H1 (cell line): ENCODE measurements around the gene SYTL5. TPM values are rescaled to one million over a fixed set of nuclear protein-coding genes. Genes with fewer than 3 reads are reported as not detected.

Source experiments
- CTCF ChIA-PET: fragments of 300-600 bp; sonication (Branson Sonifier 250); formaldehyde crosslinking; loops from one replicate; lab custom pipeline; 2021; ENCODE audit not compliant: partially characterized antibody; lab: Charles Lee
- POLR2A ChIA-PET: fragments of 300-600 bp; sonication (Branson Sonifier 250); formaldehyde crosslinking; loops from one replicate; lab custom pipeline; 2021; ENCODE audit warnings: inconsistent platforms; ENCODE audit not compliant: partially characterized antibody; lab: Charles Lee
- DNase-seq, 2 experiments: peaks; one replicate each; pipeline versions ENCODE4 v3.0.0 to v3.0.0-alpha.2; 2010 to 2022; ENCODE audit warnings: low spot score in 2 of 2, low read depth in 1 of 2, mixed read lengths in 1 of 2
- FAIRE-seq: peaks from 2 replicates; lab custom pipeline; 2011; peaks lifted over from hg19 to GRCh38; lab: Jason Lieb, UNC
- H2AFZ ChIP-seq: 2 replicates; pipeline ENCODE4 v1.8.1; 2012; ENCODE audit warnings: low read length, inconsistent platforms
- H2AK5ac ChIP-seq: 2 replicates; pipeline ENCODE4 v1.6.1; 2013; ENCODE audit warnings: low read depth, low read length
- H2BK120ac ChIP-seq: replicated peaks from 2 replicates; pipeline ENCODE3; 2013; ENCODE audit warnings: low read depth, low read length, inconsistent platforms
- H2BK12ac ChIP-seq: 2 replicates; pipeline ENCODE4 v1.6.1; 2013; ENCODE audit warnings: low read depth, low read length
- H2BK15ac ChIP-seq: 2 replicates; pipeline ENCODE4 v1.6.1; 2013; ENCODE audit warnings: low read length
- H2BK20ac ChIP-seq: 2 replicates; pipeline ENCODE4 v1.6.1; 2013; ENCODE audit warnings: low read length
- H2BK5ac ChIP-seq: 2 replicates; pipeline ENCODE4 v1.6.1; 2013; ENCODE audit warnings: low read depth, low read length
- H3K14ac ChIP-seq: 2 replicates; pipeline ENCODE4 v1.6.1; 2013; ENCODE audit warnings: inconsistent platforms; ENCODE audit not compliant: insufficient read length
- H3K18ac ChIP-seq: 2 replicates; pipeline ENCODE4 v1.6.1; 2013; ENCODE audit warnings: low read length; ENCODE audit errors: extremely low read depth
- H3K23ac ChIP-seq: 2 replicates; pipeline ENCODE4 v1.6.1; 2013; ENCODE audit warnings: inconsistent platforms; ENCODE audit not compliant: insufficient read length
- H3K23me2 ChIP-seq: 2 replicates; pipeline ENCODE4 v1.6.1; 2013; ENCODE audit warnings: low read depth, low read length
- H3K27ac ChIP-seq: 2 replicates; pipeline ENCODE4 v1.6.1; 2011; ENCODE audit warnings: low read depth, low read length, inconsistent platforms
- H3K27me3 ChIP-seq, 4 experiments: replicated peaks in 1 of 4; 1 replicate in 1 of 4; 2 replicates in 3 of 4; pipeline versions ENCODE4 v1.6.1 to v1.8.1; 2011 to 2013; ENCODE audit warnings: low read length in 3 of 4, mild to moderate bottlenecking in 3 of 4, inconsistent platforms in 2 of 4, mixed read lengths in 2 of 4, moderate library complexity in 1 of 4; ENCODE audit not compliant: control insufficient read depth in 3 of 4, insufficient read depth in 3 of 4; ENCODE audit errors: extremely low read depth in 1 of 4
- H3K36me3 ChIP-seq, 4 experiments: 2 replicates each; pipeline versions ENCODE4 v1.6.1 to v1.8.1; 2011 to 2013; ENCODE audit warnings: mild to moderate bottlenecking in 4 of 4, low read length in 3 of 4, moderate library complexity in 2 of 4, control low read depth in 1 of 4, inconsistent platforms in 1 of 4; ENCODE audit not compliant: insufficient read depth in 4 of 4, control insufficient read depth in 2 of 4
- H3K4ac ChIP-seq: replicated peaks from 2 replicates; pipeline ENCODE3; 2013; ENCODE audit warnings: low read length, low read depth, mixed read lengths, inconsistent platforms; ENCODE audit not compliant: insufficient read length
- H3K4me1 ChIP-seq, 4 experiments: replicated peaks in 1 of 4; 1 replicate in 1 of 4; 2 replicates in 3 of 4; pipeline versions ENCODE4 v1.6.1 to v1.8.1; 2011 to 2013; ENCODE audit warnings: low read length in 3 of 4, inconsistent platforms in 2 of 4, mixed read lengths in 1 of 4; ENCODE audit not compliant: insufficient read depth in 4 of 4, control insufficient read depth in 3 of 4
- H3K4me2 ChIP-seq, 2 experiments: 2 replicates each; pipeline versions ENCODE4 v1.6.1 to v1.8.1; 2011 to 2013; ENCODE audit warnings: low read depth in 2 of 2, low read length in 2 of 2, control low read depth in 1 of 2, inconsistent platforms in 1 of 2, mild to moderate bottlenecking in 1 of 2; ENCODE audit not compliant: insufficient read depth in 1 of 2
- H3K4me3 ChIP-seq, 4 experiments: fragments of 200-600, 300-600 bp in 1 of 4; sonication (generic), shearing (Covaris generic), sonication (Bioruptor Twin) in 1 of 4; 2 replicates each; pipeline versions ENCODE4 v1.5.1 to v1.8.1; 2011 to 2016; ENCODE audit warnings: low read length in 4 of 4, low read depth in 3 of 4, control low read depth in 2 of 4, inconsistent platforms in 2 of 4, mild to moderate bottlenecking in 2 of 4, mixed read lengths in 1 of 4, moderate library complexity in 1 of 4; ENCODE audit not compliant: insufficient read depth in 2 of 4; ENCODE audit errors: extremely low read depth in 1 of 4
- H3K56ac ChIP-seq: replicated peaks from 2 replicates; pipeline ENCODE3; 2013; ENCODE audit warnings: low read depth, mild to moderate bottlenecking, mixed read lengths, low read length, inconsistent platforms; ENCODE audit not compliant: insufficient read length
- H3K79me1 ChIP-seq: 2 replicates; pipeline ENCODE4 v1.6.1; 2013; ENCODE audit warnings: low read depth, low read length, control low read depth
- H3K79me2 ChIP-seq, 2 experiments: 2 replicates each; pipeline versions ENCODE4 v1.6.1 to v1.8.1; 2012 to 2013; ENCODE audit warnings: low read length in 2 of 2, mild to moderate bottlenecking in 2 of 2, inconsistent platforms in 1 of 2; ENCODE audit not compliant: insufficient read depth in 2 of 2, control insufficient read depth in 1 of 2
- H3K9ac ChIP-seq, 4 experiments: replicated peaks in 1 of 4; 1 replicate in 1 of 4; 2 replicates in 3 of 4; pipeline versions ENCODE4 v1.6.1 to v1.8.1; 2011 to 2013; ENCODE audit warnings: low read depth in 3 of 4, low read length in 3 of 4, control low read depth in 2 of 4, mild to moderate bottlenecking in 2 of 4, moderate library complexity in 2 of 4, inconsistent platforms in 1 of 4; ENCODE audit errors: extremely low read depth in 1 of 4
- H3K9me3 ChIP-seq, 2 experiments: 2 replicates each; pipeline versions ENCODE4 v1.6.1 to v1.8.1; 2012 to 2013; ENCODE audit warnings: mild to moderate bottlenecking in 2 of 2, moderate library complexity in 2 of 2, control low read depth in 1 of 2, inconsistent platforms in 1 of 2, low read depth in 1 of 2, low read length in 1 of 2, mixed read lengths in 1 of 2; ENCODE audit not compliant: insufficient read depth in 2 of 2
- H4K20me1 ChIP-seq, 2 experiments: replicated peaks in 1 of 2; 2 replicates each; pipeline versions ENCODE3 to v1.8.1; 2011 to 2013; ENCODE audit warnings: inconsistent platforms in 2 of 2, low read length in 2 of 2, mild to moderate bottlenecking in 1 of 2; ENCODE audit not compliant: insufficient read depth in 2 of 2, control insufficient read depth in 1 of 2
- H4K5ac ChIP-seq: 2 replicates; pipeline ENCODE4 v1.6.1; 2013; ENCODE audit warnings: low read length, low read depth, mixed read lengths, inconsistent platforms; ENCODE audit not compliant: insufficient read length
- H4K8ac ChIP-seq: 2 replicates; pipeline ENCODE4 v1.8.0; 2013; ENCODE audit warnings: mild to moderate bottlenecking, moderate library complexity, low read length, inconsistent platforms; ENCODE audit not compliant: insufficient read depth; ENCODE audit errors: extremely low read depth
- H4K91ac ChIP-seq: replicated peaks from 2 replicates; pipeline ENCODE3; 2013; ENCODE audit warnings: low read length, mixed read lengths, inconsistent platforms; ENCODE audit not compliant: insufficient read length
- KDM1A ChIP-seq: fragments of 200-600, 300-600 bp; sonication (generic); IDR thresholded peaks from 2 replicates; pipeline ENCODE4 v1.7.1; 2016; ENCODE audit warnings: mild to moderate bottlenecking, low read length, borderline replicate concordance
- POLR2AphosphoS5 ChIP-seq: IDR thresholded peaks from 2 replicates; pipeline ENCODE4 v1.6.1; 2011; ENCODE audit warnings: low read depth, low read length
- RAD21 ChIP-seq, 2 experiments: IDR thresholded peaks in 1 of 2; conservative IDR thresholded peaks in 1 of 2; 2 replicates each; pipeline ENCODE4 v1.6.1; 2011; ENCODE audit warnings: low read depth in 2 of 2, low read length in 2 of 2, improper control_type of control experiment in 1 of 2, inconsistent platforms in 1 of 2, mild to moderate bottlenecking in 1 of 2, moderate library complexity in 1 of 2
- TAF1 ChIP-seq: IDR thresholded peaks from 2 replicates; pipeline ENCODE4 v1.6.1; 2011; ENCODE audit warnings: mild to moderate bottlenecking, low read depth, low read length
- TEAD4 ChIP-seq: IDR thresholded peaks from 2 replicates; pipeline ENCODE4 v1.6.1; 2012; ENCODE audit warnings: low read depth, low read length, inconsistent platforms, mixed read lengths
- YY1 ChIP-seq: IDR thresholded peaks from 2 replicates; pipeline ENCODE4 v1.6.1; 2011; ENCODE audit warnings: low read depth, mild to moderate bottlenecking, low read length
- polyA plus RNA-seq, 7 experiments: library from polyadenylated mRNA; depleted of rRNA in 3 of 7; stranded (reverse) in 5 of 7; unstranded in 2 of 7; fragments of >200 nt in 5 of 7; fragments of 200-250 nt in 2 of 7; gene quantifications; 1 replicate in 5 of 7; 2 replicates in 1 of 7; 4 replicates in 1 of 7; pipeline versions ENCODE4 v1.2.1 to v1.2.3, GENCODE V29; 2011 to 2013; ENCODE audit warnings: missing spikeins in 2 of 7, mixed read lengths in 2 of 7
- total RNA-seq: library from RNA; stranded (reverse); fragmentation: NEBNext Ultra II Directional; extraction: Animal tissue kit (Norgen Biotek cat#: 25700); gene quantifications from 2 replicates; pipeline ENCODE4 v1.2.1, GENCODE V29; 2021
- TF ChIP-seq, protein P1 (sequence below): IDR thresholded peaks from 2 replicates; pipeline ENCODE4 v1.6.1; 2011; ENCODE audit warnings: low read length, improper control_type of control experiment

SYTL5 gene
- total and polyA plus RNA-seq, 2 of the 8 experiments (the other 6 are each of a cell fraction or from before 2014, with no cell fraction given): 0.15 to 0.52 TPM

DNA sequence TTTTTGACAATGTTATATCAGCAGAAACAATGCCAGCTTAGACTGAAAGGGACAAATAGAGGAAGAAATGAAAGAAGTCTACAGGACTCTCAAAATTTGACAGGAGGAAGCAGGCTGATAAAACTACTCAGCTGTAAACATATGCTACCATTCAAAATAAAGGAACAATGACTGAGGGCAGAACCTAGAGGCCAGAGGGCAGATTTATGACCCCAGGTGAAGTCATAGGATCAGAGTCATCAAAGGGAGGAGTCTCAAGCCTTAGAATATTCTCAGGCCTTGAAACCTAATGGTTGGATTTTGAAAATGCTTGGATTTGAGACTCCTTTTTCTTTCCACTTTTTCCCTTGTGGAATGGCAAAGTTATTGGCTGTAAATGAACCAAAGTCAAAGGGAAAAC is 17.0 kb upstream of the SYTL5 start:
- Histone ChIP-seq H3K18ac (no peak overlapping the region), H2BK5ac (no peak overlapping the region), H2BK12ac (no peak overlapping the region), H3K14ac (no peak overlapping the region), H2AFZ (no peak overlapping the region), H3K27ac (no peak overlapping the region), H3K36me3 (no peaks in the 10 kb centered on the region), H3K4me1 (peaks cover 0 to 3% (median 0%) of the 10 kb centered on the region in 4 experiments; a peak in 1 of 7 replicates), H3K23me2 (no peaks in the 10 kb centered on the region), H3K23ac (no peak overlapping the region), H3K4ac (no peak overlapping the region), H3K9ac (no peak overlapping the region), H4K8ac (no peak overlapping the region), H4K91ac (no peak overlapping the region), H2BK120ac (no peak overlapping the region), H4K20me1 (no peaks in the 10 kb centered on the region), H3K4me2 (no peak overlapping the region), H3K79me2 (no peaks in the 10 kb centered on the region), H2BK20ac (no peak overlapping the region), H3K79me1 (no peaks in the 10 kb centered on the region), H2BK15ac (no peak overlapping the region), H4K5ac (no peak overlapping the region), H3K4me3 (no peak overlapping the region), H2AK5ac (no peak overlapping the region), H3K9me3 (no peaks in the 10 kb centered on the region), H3K56ac (no peak overlapping the region), H3K27me3 (no peaks in the 10 kb centered on the region)
- DNase-seq (no peak), FAIRE-seq (no peak)
- CTCF ChIA-PET: no interaction called here
- POLR2A ChIA-PET: no interaction called here
- TF ChIP-seq TAF1: no peak
- no peak for TF ChIP-seq RAD21 (IDR thresholded peaks at IDR 0.05 in 1 of 2, conservative IDR thresholded peaks at IDR 0.05 in 1 of 2; ENCODE audit: low read depth in 2 of 2, low read length in 2 of 2)
- no peak for TF ChIP-seq TEAD4
- TF ChIP-seq YY1: no peak
- no peak for TF ChIP-seq POLR2AphosphoS5
- no peak for TF ChIP-seq KDM1A
- TF ChIP-seq, protein P1, sequence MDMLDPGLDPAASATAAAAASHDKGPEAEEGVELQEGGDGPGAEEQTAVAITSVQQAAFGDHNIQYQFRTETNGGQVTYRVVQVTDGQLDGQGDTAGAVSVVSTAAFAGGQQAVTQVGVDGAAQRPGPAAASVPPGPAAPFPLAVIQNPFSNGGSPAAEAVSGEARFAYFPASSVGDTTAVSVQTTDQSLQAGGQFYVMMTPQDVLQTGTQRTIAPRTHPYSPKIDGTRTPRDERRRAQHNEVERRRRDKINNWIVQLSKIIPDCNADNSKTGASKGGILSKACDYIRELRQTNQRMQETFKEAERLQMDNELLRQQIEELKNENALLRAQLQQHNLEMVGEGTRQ: no peak
